HG03558 (cell line): ENCODE results near the gene KCNQ5.
"Not testable (repeated sequence)": the region's sequence is repeated elsewhere in the genome, so short reads cannot be mapped to it uniquely, and the experiment has no call there.

Experiments used
- ATAC-seq: cut with Tn5 transposase; IDR thresholded peaks from one replicate; pipeline ENCODE4 v1.9.1; 2021; ENCODE audit warnings: moderate number of reproducible peaks; ENCODE audit not compliant: unreplicated experiment; ENCODE audit errors: extremely low read depth

KCNQ5 gene

GRCh38 chr6:73144516-73144915, 522.7 kb downstream of the KCNQ5 start:
- ATAC-seq: no peak

GRCh38 chr6:73145690-73146089, 523.8 kb downstream of the KCNQ5 start:
- peak; percentile 49 for ATAC-seq

GRCh38 chr6:73151732-73152131, 529.9 kb downstream of the KCNQ5 start:
- no peak for ATAC-seq

GRCh38 chr6:73152556-73152955, 530.7 kb downstream of the KCNQ5 start:
- ATAC-seq: no peak

DNA sequence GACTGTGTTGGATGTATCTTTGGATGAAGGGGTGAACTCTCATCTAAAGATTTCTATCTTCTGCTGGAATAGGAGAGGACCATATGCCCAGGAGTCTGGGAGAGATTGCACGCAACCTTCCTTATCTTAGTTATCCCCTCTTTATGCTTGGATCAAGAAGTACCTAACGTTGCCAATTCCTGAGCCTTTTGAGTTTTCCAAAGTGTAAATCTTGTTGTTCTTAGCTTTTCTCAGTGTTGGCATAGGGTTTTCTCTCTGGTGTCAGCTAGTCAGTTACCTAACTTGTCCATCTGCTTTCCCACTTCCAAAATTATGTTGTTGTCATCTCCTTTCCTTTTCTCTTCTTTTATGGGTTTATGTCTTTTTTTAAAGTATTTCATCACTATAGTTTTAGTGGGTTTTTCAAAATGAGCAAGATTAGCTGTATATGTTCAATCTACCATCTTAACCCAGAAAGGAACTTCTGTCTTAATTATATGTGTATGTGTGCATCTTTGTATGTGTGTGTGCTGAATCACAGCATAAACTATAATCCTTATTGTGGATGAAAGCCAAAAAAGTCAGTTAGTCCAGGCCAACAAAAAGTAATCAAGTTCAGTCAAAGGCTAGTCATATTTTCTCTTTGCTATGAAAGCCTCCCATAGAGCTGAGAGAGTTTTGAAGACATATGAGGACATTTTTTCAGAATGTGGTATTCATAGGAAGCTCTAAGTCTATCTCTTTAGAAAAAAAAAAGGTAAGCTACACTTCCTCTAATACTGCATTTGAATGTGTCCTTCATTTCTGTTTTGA, 531.3 kb downstream of the KCNQ5 start:
- no peak for ATAC-seq

GRCh38 chr6:73156793-73157767, 535.2 kb downstream of the KCNQ5 start:
- no peak for ATAC-seq

DNA sequence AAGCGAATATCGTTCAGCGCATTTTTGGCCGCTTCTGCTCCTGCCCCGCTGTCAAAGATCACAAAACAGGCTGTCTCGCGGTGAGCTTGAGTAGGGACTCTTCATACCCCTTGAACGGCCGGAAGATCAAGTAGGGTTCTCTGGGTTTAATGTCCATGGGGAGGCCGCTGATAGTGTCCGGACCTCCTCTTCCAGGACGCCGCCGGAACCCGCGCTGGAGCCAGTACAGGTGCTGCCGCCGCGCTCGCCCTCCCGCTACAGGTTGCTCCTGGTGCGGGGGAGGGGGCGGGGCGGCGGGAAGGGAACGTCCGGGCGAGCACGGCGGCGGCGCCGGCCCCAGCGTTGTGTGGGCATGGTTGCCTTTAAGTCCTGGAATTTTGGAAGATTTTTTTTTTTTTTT, 536.0 kb downstream of the KCNQ5 start:
- no peak for ATAC-seq

- ATAC-seq: no peak
Measured at GRCh38 chr6:73169111-73169510, 547.2 kb downstream of the KCNQ5 start.

- ATAC-seq: no peak
Measured at GRCh38 chr6:73169633-73170032, 547.8 kb downstream of the KCNQ5 start.

- ATAC-seq: no peak
Measured at GRCh38 chr6:73174646-73175045, 552.8 kb downstream of the KCNQ5 start.

DNA sequence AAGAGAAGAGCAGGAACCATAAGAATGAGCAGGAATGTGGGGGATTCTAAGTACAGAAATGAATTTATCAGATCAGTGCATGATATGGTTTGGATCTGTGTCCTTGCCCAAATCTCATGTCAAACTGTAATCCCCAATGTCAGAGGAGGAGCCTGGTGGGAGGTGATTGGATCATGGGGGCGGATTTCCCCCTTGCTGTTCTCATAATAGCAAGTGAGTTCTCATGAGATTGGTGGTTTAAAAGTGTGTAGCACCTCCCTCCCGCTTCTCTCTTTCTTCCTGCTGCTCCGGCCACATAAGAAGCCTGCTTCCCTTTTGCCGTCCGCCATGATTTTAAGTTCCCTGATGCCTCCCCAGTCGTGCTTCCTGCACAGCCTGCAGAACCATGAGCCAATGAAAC, 554.2 kb downstream of the KCNQ5 start:
- no peak for ATAC-seq

DNA sequence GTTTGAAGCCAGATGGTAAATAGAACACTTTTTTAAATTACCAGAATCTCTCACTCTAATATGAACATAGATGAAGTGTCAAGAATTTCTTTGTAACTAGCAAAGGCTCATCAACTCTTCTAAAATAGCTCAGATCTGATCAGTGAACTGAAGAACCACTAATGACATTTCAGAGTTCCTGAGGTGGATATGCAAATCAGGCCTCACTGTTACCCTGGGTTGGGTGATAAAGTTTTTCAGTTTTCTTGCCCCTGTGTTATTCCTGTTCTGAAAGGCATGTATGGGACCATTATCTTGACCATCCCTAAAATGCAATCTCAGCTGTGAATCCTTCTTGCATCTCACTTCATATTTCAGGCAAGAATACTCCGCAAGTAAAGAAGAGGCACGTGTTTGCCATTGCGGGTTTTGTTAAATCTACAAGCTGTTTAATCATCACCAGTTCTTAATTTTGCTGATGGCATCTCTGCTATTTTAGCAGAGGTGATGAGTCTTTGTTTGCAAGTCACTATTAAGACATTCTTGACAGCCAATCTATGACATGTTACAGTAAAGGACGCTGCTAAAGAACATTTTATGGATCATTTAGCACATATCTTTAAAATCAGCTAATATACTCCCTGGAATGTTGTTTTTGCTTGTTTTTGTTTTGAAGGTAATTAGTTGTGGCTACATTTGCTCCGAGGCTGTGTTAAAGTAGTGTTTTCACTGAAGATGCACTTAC, 555.5 kb downstream of the KCNQ5 start:
- ATAC-seq: no peak

DNA sequence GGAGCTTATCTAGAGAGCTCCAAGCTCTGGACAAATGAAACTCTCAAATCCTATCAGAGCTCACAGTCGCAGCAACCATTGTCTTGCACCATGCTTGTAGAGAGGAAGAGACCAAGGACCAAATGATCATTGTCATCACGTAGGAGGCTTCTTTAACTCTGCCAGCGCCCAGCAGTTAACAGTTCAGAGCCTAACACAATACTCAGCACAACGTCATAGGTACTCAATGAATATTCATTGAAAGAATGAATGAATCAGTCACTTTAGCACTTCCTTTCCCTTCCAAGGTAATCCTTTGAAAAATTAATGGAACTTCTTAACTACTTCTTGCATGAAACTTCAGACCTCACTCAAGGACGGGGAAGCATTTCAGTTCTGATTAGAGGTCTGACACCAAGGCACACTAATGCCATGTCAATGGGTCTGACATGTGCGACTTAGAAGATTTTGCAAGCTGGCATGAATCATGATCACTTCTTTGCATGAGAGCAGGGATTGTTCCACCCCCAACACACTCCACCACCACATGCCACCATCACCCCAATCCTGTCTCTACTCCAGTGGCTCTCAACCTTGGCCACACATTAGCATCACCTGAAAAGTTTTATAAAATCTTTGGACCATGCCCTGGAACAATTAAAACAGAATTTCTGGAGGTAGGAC, 558.3 kb downstream of the KCNQ5 start:
- no peak for ATAC-seq

DNA sequence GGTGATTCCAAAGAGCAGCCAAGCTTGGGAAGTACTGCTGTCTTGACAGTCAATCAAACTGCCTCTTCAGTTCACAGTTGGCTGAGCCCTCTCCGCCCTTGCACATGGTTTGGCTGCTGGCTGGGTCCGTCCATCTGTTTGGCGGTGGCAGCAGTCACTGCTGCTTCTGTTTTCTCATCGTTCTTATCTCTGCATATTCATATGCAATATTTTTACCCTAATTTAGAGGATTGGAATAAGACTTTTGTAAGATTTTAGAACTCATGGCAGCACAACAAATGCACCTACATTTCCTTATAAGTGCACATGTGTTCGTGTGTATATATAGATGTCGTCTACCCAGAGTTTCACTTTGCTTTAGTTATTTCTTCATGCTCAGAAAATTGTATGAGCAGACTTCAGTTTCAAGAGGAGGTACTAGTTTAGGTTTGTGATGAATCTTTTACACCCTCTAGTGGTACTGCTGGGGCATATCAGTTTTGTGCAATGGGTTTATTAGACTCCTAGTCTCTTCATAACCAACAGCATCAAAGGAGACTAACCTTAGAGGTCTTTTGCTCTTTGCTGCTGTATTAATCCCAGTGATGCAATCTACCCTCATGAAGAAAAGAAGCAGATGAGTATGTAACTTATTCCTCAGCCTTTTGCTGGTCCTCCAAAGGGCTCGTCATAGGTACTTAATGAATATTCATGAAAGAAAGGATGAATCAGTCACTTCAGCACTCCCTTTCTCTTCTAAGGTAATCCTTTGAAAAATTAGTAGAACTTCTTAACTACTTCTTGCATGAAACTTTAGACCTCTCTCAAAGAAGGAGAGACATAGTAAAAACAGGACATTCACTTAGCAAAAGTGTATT, 559.1 kb downstream of the KCNQ5 start:
- peak; percentile 65 for ATAC-seq

- ATAC-seq: peak; percentile 30
Measured at GRCh38 chr6:73182021-73182607, 560.2 kb downstream of the KCNQ5 start.

GRCh38 chr6:73193302-73193701, 571.4 kb downstream of the KCNQ5 start:
- not testable (repeated sequence) for ATAC-seq

GRCh38 chr6:73194744-73195143, 572.9 kb downstream of the KCNQ5 start:
- ATAC-seq: no peak

- ATAC-seq: no peak
Measured at GRCh38 chr6:73200247-73200646, 578.4 kb downstream of the KCNQ5 start.

GRCh38 chr6:73200735-73201134, 578.9 kb downstream of the KCNQ5 start:
- ATAC-seq: no peak
